PC-9 (cell line): Measurements from ENCODE around the gene SYPL1.

Experiments
- CTCF ChIP-seq: fragments of 200-600 bp; sonication (generic); conservative IDR thresholded peaks from 2 replicates; pipeline ENCODE4 v1.6.1; 2017; ENCODE audit warnings: mixed run types, antibody characterized with exemption, mild to moderate bottlenecking, moderate library complexity
- EZH2 ChIP-seq: fragments of 200-600 bp; sonication (generic); IDR thresholded peaks from 2 replicates; pipeline ENCODE4 v1.8.0; 2017; ENCODE audit warnings: antibody characterized with exemption, low read depth

GRCh38 chr7:106045139-106045538 lies 67.0 kb downstream of the SYPL1 start:
- no peak for TF ChIP-seq CTCF
- no peak for TF ChIP-seq EZH2
